T-helper 17 cell (primary cell): ENCODE measurements around the gene KLHDC4. TPM values are rescaled to one million over a fixed set of nuclear protein-coding genes. Genes with fewer than 3 reads are reported as not detected.

ENCODE experiments used
- ATAC-seq: fragments of 150-1000 bp; cut with Tn5 transposase; 2 replicates; pipeline ENCODE4 v1.10.0; 2021; ENCODE audit warnings: mild to moderate bottlenecking, moderate library complexity
- DNase-seq, 3 donors: peaks; one replicate each; pipeline versions ENCODE4 v3.0.0 to v3.0.0-alpha.2; 2020 to 2021
- H3K9me3 ChIP-seq: one replicate; pipeline ENCODE4 v1.7.0; 2013; ENCODE audit warnings: low read length, mild to moderate bottlenecking; ENCODE audit not compliant: control insufficient read depth, poor library complexity, severe bottlenecking
- H3K27ac Mint-ChIP-seq: one replicate; pipeline ENCODE4 v1.8.0; 2022; ENCODE audit warnings: mild to moderate bottlenecking, moderate library complexity, mixed read lengths
- H3K27me3 Mint-ChIP-seq: one replicate; pipeline ENCODE4 v1.8.0; 2022; ENCODE audit warnings: mixed read lengths
- H3K36me3 Mint-ChIP-seq: one replicate; pipeline ENCODE4 v1.8.0; 2022; ENCODE audit warnings: low read depth, mixed read lengths
- H3K4me1 Mint-ChIP-seq: one replicate; pipeline ENCODE4 v1.8.0; 2022; ENCODE audit warnings: mild to moderate bottlenecking, mixed read lengths
- H3K4me3 Mint-ChIP-seq: one replicate; pipeline ENCODE4 v1.8.0; 2022; ENCODE audit warnings: mild to moderate bottlenecking, moderate library complexity, mixed read lengths
- total RNA-seq, 4 donors: library from RNA in 2 of 4; stranded (reverse) in 2 of 4; gene quantifications; one replicate each; pipeline ENCODE4 v1.2.3 and lab custom pipeline; 2022 to 2026

The KLHDC4 gene
- total RNA-seq, 2 donors from 2014 or later: 67.7 to 93.3 TPM

GRCh38 chr16:87746178-87746577 lies 19.6 kb downstream of the KLHDC4 start:
- DNase-seq (no peak), ATAC-seq (no peak)
- Mint-ChIP-seq H3K4me3 (no peak overlapping the region), H3K27me3 (no peaks in the 10 kb centered on the region), H3K4me1 (peaks cover 10% of the 10 kb centered on the region), H3K36me3 (peaks cover 5% of the 10 kb centered on the region), H3K27ac (no peak overlapping the region)
- H3K9me3 ChIP-seq: no peaks in the 10 kb centered on the region

- peaks cover 13% of the 10 kb centered on the region for H3K4me1 Mint-ChIP-seq
- H3K9me3 ChIP-seq: no peaks in the 10 kb centered on the region
- no peak overlapping the region for H3K4me3 Mint-ChIP-seq
- DNase-seq (no peak), ATAC-seq (no peak)
- peaks cover 7% of the 10 kb centered on the region for H3K36me3 Mint-ChIP-seq
- no peak overlapping the region for H3K27ac Mint-ChIP-seq
- no peaks in the 10 kb centered on the region for H3K27me3 Mint-ChIP-seq
Observed at GRCh38 chr16:87744750-87745514, 20.9 kb downstream of the KLHDC4 start.

GRCh38 chr16:87742781-87743490 lies 22.9 kb downstream of the KLHDC4 start:
- Mint-ChIP-seq H3K4me3 (no peak overlapping the region), H3K4me1 (peaks cover 13% of the 10 kb centered on the region), H3K27ac (no peak overlapping the region), H3K36me3 (peaks cover 7% of the 10 kb centered on the region), H3K27me3 (no peaks in the 10 kb centered on the region)
- no peak for DNase-seq
- ATAC-seq: no peak
- no peaks in the 10 kb centered on the region for H3K9me3 ChIP-seq

GRCh38 chr16:87741700-87742415 lies 23.9 kb downstream of the KLHDC4 start:
- Mint-ChIP-seq H3K27ac (peak overlapping the region; percentile 19), H3K27me3 (no peaks in the 10 kb centered on the region), H3K36me3 (peaks cover 7% of the 10 kb centered on the region), H3K4me3 (no peak overlapping the region), H3K4me1 (peaks cover 13% of the 10 kb centered on the region)
- ATAC-seq: no peak
- no peaks in the 10 kb centered on the region for H3K9me3 ChIP-seq
- no peak for DNase-seq

- DNase-seq (no peak), ATAC-seq (no peak)
- Mint-ChIP-seq H3K27me3 (no peaks in the 10 kb centered on the region), H3K4me1 (peaks cover 9% of the 10 kb centered on the region), H3K36me3 (peaks cover 3% of the 10 kb centered on the region), H3K4me3 (no peak overlapping the region), H3K27ac (no peak overlapping the region)
- no peaks in the 10 kb centered on the region for H3K9me3 ChIP-seq
Observed at GRCh38 chr16:87740909-87741424, 24.8 kb downstream of the KLHDC4 start.

- ATAC-seq: no peak
- Mint-ChIP-seq H3K36me3 (peaks cover 2% of the 10 kb centered on the region), H3K4me3 (no peak overlapping the region), H3K27ac (no peak overlapping the region), H3K4me1 (peaks cover 9% of the 10 kb centered on the region), H3K27me3 (no peaks in the 10 kb centered on the region)
- no peaks in the 10 kb centered on the region for H3K9me3 ChIP-seq
- DNase-seq: no peak
Observed at GRCh38 chr16:87740441-87740840, 25.3 kb downstream of the KLHDC4 start.

- no peak overlapping the region for H3K27ac Mint-ChIP-seq
- H3K9me3 ChIP-seq: no peaks in the 10 kb centered on the region
- DNase-seq: no peak
- H3K27me3 Mint-ChIP-seq: no peaks in the 10 kb centered on the region
- no peak overlapping the region for H3K4me3 Mint-ChIP-seq
- H3K36me3 Mint-ChIP-seq: peaks cover 2% of the 10 kb centered on the region
- ATAC-seq: no peak
- H3K4me1 Mint-ChIP-seq: peaks cover 9% of the 10 kb centered on the region
Observed at GRCh38 chr16:87739801-87740200, 26.0 kb downstream of the KLHDC4 start.

GRCh38 chr16:87736008-87736382 lies 29.8 kb downstream of the KLHDC4 start:
- ATAC-seq (no peak), DNase-seq (no peak)
- H3K4me1 Mint-ChIP-seq: peaks cover 11% of the 10 kb centered on the region
- H3K27me3 Mint-ChIP-seq: no peaks in the 10 kb centered on the region
- no peak overlapping the region for H3K27ac Mint-ChIP-seq
- no peaks in the 10 kb centered on the region for H3K9me3 ChIP-seq
- peaks cover 2% of the 10 kb centered on the region for H3K36me3 Mint-ChIP-seq
- no peak overlapping the region for H3K4me3 Mint-ChIP-seq

GRCh38 chr16:87735270-87736007 lies 30.3 kb downstream of the KLHDC4 start:
- DNase-seq (no peak), ATAC-seq (no peak)
- Mint-ChIP-seq H3K27me3 (no peaks in the 10 kb centered on the region), H3K36me3 (no peaks in the 10 kb centered on the region), H3K27ac (no peak overlapping the region), H3K4me1 (peaks cover 10% of the 10 kb centered on the region), H3K4me3 (no peak overlapping the region)
- no peaks in the 10 kb centered on the region for H3K9me3 ChIP-seq

GRCh38 chr16:87734644-87735043 lies 31.1 kb downstream of the KLHDC4 start:
- H3K9me3 ChIP-seq: no peaks in the 10 kb centered on the region
- Mint-ChIP-seq H3K36me3 (no peaks in the 10 kb centered on the region), H3K27me3 (no peaks in the 10 kb centered on the region), H3K27ac (no peak overlapping the region), H3K4me3 (no peak overlapping the region), H3K4me1 (peaks cover 10% of the 10 kb centered on the region)
- ATAC-seq (no peak), DNase-seq (no peak)

GRCh38 chr16:87733190-87733589 lies 32.6 kb downstream of the KLHDC4 start:
- Mint-ChIP-seq H3K4me1 (peaks cover 10% of the 10 kb centered on the region), H3K27ac (no peak overlapping the region), H3K27me3 (no peaks in the 10 kb centered on the region), H3K4me3 (peak overlapping the region; percentile 45), H3K36me3 (peaks cover 2% of the 10 kb centered on the region)
- no peaks in the 10 kb centered on the region for H3K9me3 ChIP-seq
- DNase-seq: no peak
- peak; percentile 57 for ATAC-seq

- no peaks in the 10 kb centered on the region for H3K9me3 ChIP-seq
- Mint-ChIP-seq H3K4me3 (no peak overlapping the region), H3K4me1 (peaks cover 10% of the 10 kb centered on the region), H3K36me3 (peaks cover 4% of the 10 kb centered on the region), H3K27me3 (no peaks in the 10 kb centered on the region), H3K27ac (peak overlapping the region; percentile 86)
- DNase-seq (no peak), ATAC-seq (no peak)
Observed at GRCh38 chr16:87731607-87732006, 34.2 kb downstream of the KLHDC4 start.
